AG20443 (cell line): ENCODE measurements around the gene DCDC2.
A peak's percentile ranks its signal among the peaks of the same experiment; 100 is the strongest.
"Not testable (repeated sequence)": the region's sequence is repeated elsewhere in the genome, so short reads cannot be mapped to it uniquely, and the experiment has no call there.

Experiments used
- DNase-seq: peaks from one replicate; pipeline ENCODE4 v3.0.0; 2012; ENCODE audit warnings: low spot score, mixed read lengths

Gene DCDC2

GRCh38 chr6:24357336-24358218, at the start of gene DCDC2:
Gene DCDC2 (minus strand): TSS chr6:24358059. CDS start chr6:24357750, 309 bp downstream.
- DNase-seq: no peak

- DNase-seq: no peak
Observed at GRCh38 chr6:24405262-24405661, 47.4 kb upstream of the DCDC2 start.

- DNase-seq: no peak
Observed at GRCh38 chr6:24403501-24403824, 45.6 kb upstream of the DCDC2 start.

DNA sequence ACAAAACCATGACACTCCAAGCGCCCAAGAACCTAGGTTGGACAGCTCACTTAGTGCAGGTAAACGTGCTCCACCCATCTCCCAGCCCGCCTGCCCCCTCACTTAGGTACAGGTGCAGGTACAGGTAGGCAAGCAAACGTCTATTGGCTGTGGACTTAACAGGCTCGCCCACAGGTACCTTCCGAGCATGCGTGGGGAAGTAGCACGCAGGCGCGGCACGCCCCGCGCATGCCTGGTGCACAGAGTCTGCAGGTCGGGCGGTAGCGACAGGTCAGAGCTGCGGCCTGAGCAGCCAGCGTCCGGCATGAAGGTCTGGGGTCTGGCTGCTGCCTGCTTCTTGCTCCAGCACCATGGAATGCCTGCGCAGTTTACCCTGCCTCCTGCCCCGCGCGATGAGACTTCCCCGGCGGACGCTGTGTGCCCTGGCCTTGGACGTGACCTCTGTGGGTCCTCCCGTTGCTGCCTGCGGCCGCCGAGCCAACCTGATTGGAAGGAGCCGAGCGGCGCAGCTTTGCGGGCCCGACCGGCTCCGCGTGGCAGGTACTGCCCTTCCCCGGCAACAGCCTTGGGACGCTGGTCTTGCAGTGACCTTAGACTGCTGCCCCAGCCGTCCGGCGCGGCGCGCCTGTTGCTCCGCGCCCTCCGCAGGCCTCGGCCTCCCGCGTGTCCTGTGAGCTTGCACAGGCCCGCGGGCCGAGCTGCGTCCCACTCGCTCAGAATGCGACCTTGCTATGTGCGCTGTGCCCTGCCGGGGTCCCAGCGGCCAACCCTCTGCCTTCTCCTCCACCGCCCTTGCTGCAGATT, 45.0 kb upstream of the DCDC2 start, which contains the start of gene MRS2:
TSS of gene MRS2 (plus strand) at position 240 of the 804 bp plus-strand sequence. CDS start at position 351, 111 bp downstream.
- DNase-seq: peak; percentile 95

DNA sequence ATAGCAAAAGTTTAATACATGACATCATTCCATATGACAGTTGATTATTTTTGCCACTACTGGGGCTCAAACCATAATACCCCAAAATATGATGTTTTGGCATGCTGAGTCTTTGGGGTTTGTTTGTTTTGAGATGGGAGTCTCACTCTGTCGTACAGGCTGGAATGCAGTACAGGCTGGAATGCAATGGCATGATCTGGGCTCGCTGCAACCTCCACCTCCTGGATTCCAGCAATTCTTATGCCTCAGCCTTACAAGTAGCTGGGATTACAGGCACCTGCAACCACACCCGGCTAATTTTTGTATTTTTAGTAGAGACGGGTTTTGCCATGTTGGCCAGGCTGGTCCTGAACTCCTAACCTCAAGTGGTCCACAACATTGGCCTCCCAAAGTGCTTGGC, 43.6 kb upstream of the DCDC2 start:
- no peak for DNase-seq

- not testable (repeated sequence) for DNase-seq
Observed at GRCh38 chr6:24400045-24401039, 42.5 kb upstream of the DCDC2 start.

GRCh38 chr6:24397631-24398030, 39.8 kb upstream of the DCDC2 start:
- DNase-seq: no peak

GRCh38 chr6:24396824-24397223, 39.0 kb upstream of the DCDC2 start:
- no peak for DNase-seq

- DNase-seq: peak; percentile 91
Observed at GRCh38 chr6:24394780-24395437, 37.0 kb upstream of the DCDC2 start.

DNA sequence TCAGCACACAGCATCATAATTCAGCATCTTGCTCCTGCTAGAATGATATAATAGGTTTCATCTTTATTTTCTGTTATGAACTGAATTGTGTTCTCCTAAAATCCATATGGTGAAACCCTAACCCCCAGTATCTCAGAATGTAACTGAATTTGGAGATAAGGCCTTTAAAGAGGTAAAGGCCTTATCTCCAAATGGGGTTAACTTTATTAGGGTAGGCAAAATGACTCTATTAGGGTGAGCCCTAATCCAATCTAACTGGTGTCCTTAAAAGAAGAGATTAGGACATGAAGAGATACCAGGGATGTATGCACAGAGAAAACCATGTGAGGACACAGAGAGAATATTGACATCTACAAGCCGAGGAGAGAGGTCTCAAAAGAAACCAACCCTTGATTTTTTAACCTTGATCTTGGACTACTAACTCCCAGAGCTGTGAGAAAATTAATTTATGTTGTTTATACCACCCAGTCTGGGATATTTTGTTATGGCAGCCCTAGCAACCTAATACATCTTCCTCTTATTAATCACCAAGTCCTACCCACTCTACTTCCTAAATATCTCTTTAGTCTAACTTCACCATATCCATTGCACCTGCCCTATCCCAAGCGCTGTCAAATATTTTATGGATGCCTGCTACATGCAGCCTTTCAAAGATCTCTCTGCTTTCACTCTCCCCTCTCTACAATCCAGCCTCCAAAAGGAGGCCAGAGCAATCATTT, 36.4 kb upstream of the DCDC2 start:
- DNase-seq: no peak

- no peak for DNase-seq
Observed at GRCh38 chr6:24391756-24392405, 34.0 kb upstream of the DCDC2 start.

DNA sequence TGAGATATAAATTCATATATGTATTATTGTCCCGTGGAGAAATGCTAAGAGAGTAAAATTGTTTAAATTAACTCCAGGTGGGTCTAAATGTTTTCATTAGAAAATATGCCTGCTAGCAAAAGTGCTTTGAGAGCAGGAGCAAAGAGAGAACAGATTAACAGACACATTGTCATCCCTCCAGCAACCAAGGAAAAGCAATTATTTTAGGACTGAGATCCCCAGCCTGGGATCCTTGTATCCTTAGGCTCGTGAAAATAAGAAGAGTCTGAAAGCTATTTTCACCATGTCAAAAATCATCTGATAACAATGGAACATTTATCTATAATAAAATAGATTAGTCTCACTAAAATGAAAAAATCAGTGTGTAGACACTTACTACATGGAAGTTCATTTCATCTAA, 33.3 kb upstream of the DCDC2 start:
- no peak for DNase-seq

DNA sequence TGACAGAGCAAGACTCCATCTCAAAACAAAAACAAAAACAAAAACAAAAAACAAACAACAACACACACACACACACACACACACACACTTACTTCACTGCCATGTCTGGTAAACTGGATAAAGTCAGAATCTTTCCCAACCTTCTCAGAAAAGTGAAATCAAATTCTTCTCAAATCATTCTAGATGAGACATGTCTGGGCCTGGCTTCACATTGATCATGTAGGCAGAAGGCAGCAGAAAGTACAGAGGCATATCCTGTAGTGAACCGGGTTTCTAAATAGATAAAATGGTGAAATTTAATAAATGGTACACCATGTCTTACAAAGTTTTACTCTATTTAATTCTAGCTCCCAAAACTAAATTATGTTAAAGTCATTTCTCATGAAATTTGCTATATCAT, 30.0 kb upstream of the DCDC2 start:
- no peak for DNase-seq

DNA sequence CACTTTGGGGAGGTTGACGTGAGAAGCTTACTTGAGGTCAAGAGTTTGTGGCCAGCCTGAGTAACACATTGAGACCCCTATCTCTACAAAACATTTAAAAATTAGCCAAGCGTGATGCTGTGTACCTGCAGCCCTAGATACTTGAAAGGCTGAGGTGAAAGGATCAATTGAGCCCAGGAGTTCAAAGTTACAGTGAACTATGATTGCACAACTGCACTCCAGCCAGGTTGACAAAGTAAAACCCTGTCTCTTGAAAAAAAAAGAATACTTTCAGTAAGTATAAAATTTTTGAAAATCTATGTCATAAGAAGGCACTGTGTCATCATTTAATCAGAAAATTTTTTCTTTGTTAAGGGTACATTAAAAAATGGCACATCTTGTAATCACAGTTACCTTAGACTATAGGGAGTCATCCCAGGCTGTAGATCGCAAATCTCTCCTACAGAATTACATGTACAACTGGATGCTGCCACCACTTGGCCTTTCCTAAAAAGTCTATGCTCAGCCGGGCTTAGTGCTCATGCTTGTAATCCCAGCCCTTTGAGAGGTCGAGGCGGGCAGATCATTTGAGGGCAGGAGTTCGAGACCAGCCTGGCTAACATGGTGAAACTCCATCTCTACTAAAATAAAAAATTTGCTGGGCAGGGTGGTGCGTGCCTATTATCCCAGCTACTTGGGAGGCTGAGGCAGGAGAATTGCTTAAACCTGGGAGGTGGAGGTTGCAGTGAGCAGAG, 27.8 kb upstream of the DCDC2 start:
- DNase-seq: no peak

GRCh38 chr6:24384369-24385130, 26.7 kb upstream of the DCDC2 start:
- not testable (repeated sequence) for DNase-seq

DNA sequence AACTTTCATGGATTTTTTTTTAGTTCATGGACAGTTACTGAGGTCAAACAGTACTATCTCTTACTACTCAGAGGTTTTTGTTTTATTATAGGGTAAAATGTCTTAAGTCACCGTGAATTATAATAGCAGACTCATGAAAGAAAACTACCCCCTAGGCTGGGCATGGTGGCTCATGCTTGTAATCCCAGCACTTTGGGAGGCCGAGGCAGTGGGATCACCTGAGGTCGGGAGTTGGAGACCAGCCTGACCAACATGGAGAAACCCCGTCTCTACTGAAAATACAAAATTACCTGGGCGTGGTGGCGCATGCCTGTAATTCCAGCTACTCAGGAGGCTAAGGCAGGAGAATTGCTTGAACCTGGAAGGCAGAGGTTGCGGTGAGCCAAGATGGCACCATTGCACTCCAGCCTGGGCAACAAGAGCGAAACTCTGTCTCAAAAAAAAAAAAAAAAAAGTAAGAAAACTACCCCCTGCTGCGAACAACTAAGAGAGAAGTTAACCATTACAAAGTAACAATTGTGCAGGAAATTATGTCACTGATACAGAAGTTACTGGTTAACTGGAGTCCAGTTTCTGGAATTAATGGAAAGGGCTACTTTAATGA, 25.1 kb upstream of the DCDC2 start:
- DNase-seq: not testable (repeated sequence)

DNA sequence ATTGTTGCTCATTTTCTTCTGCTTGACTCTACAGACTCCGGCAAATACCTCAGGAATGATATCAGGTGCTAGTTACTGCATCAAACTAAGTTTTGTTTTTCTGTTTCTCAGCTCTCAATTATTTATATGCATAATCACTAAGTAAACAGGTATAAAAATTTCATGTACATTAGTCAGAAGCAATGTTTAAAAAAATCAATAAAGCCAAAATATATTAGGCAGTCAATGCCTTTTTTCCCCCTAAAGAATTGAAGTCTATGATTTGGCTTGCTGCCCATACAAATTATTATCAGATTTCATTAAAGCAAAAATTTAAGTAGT, 24.3 kb upstream of the DCDC2 start:
- no peak for DNase-seq

GRCh38 chr6:24381476-24382219, 23.8 kb upstream of the DCDC2 start:
- no peak for DNase-seq
